HepG2 (cell line): Measurements from ENCODE around the gene TECPR1. TPM values are rescaled to one million over a fixed set of nuclear protein-coding genes. Genes with fewer than 3 reads are reported as not detected.

Experiments
- ATAC-seq: fragments of 200-7000 bp; cut with Tn5 transposase; 3 replicates; pipeline ENCODE4 v1.9.1; 2020; ENCODE audit warnings: mild to moderate bottlenecking, moderate library complexity
- BruUV-seq: library from RNA; stranded (reverse); fragments of 400-500 nt; replicated peaks from 2 replicates; lab custom pipeline; 2021; lab: Mats Ljungman, UMichigan
- CTCF ChIA-PET: fragments of 300-600 bp; formaldehyde crosslinking; extraction: SDS; loops from one replicate; lab custom pipeline; 2021; ENCODE audit warnings: low total read pairs, inconsistent platforms, low intra/inter-chr PET ratio; lab: Yijun Ruan, JAX
- POLR2A ChIA-PET: fragments of 350-600 bp; sonication (Branson Sonifier 250); formaldehyde crosslinking; loops from one replicate; lab custom pipeline; 2020; ENCODE audit warnings: antibody characterized with exemption, inconsistent platforms; lab: Yijun Ruan, JAX
- DNase-seq: peaks from one replicate; pipeline ENCODE4 v3.0.0-alpha.2; 2015; ENCODE audit warnings: low spot score
- FAIRE-seq: peaks from 3 replicates; lab custom pipeline; 2011; peaks lifted over from hg19 to GRCh38; lab: Jason Lieb, UNC
- H2AFZ ChIP-seq: one replicate; pipeline ENCODE4 v1.6.1; 2011; ENCODE audit warnings: low read length, inconsistent platforms
- H3K27ac ChIP-seq: fragments of 300-600 bp; 3 replicates; pipeline ENCODE4 v1.8.0; 2011; ENCODE audit warnings: mixed run types, mild to moderate bottlenecking, mixed read lengths, low read length, inconsistent platforms; ENCODE audit not compliant: insufficient read depth; ENCODE audit errors: extremely low read length
- H3K27me3 ChIP-seq, 2 experiments: fragments of 200-600 bp in 1 of 2; 2 replicates in 1 of 2; 3 replicates in 1 of 2; pipeline versions ENCODE4 v1.6.0 to v1.8.0; 2011; ENCODE audit warnings: low read length in 2 of 2, mild to moderate bottlenecking in 2 of 2, moderate library complexity in 2 of 2, inconsistent platforms in 1 of 2; ENCODE audit not compliant: insufficient read depth in 2 of 2, control insufficient read depth in 1 of 2
- H3K36me3 ChIP-seq, 2 experiments: fragments of 200-600 bp in 1 of 2; replicated peaks in 1 of 2; 2 replicates in 1 of 2; 3 replicates in 1 of 2; pipeline versions ENCODE4 v1.5.1 to v1.8.0; 2011; ENCODE audit warnings: low read length in 2 of 2, inconsistent platforms in 1 of 2; ENCODE audit not compliant: insufficient read depth in 2 of 2, control insufficient read depth in 1 of 2
- H3K4me1 ChIP-seq: 2 replicates; pipeline ENCODE4 v1.5.1; 2012; ENCODE audit warnings: low read length, inconsistent platforms; ENCODE audit not compliant: insufficient read depth
- H3K4me2 ChIP-seq: 2 replicates; pipeline ENCODE4 v1.6.0; 2011; ENCODE audit warnings: low read depth, low read length, inconsistent platforms
- H3K4me3 ChIP-seq, 3 experiments: fragments of 200-600 bp in 1 of 3; sonication (generic), shearing (Covaris generic) in 1 of 3; replicated peaks in 1 of 3; 2 replicates each; pipeline ENCODE4 v1.5.1; 2011 to 2016; ENCODE audit warnings: low read length in 3 of 3, inconsistent platforms in 2 of 3, low read depth in 2 of 3, mild to moderate bottlenecking in 2 of 3, control low read depth in 1 of 3, mixed read lengths in 1 of 3; ENCODE audit not compliant: insufficient read depth in 1 of 3
- H3K79me2 ChIP-seq: one replicate; pipeline ENCODE4 v1.6.1; 2011; ENCODE audit warnings: low read length, inconsistent platforms; ENCODE audit not compliant: insufficient read depth
- H3K9ac ChIP-seq: 2 replicates; pipeline ENCODE4 v1.6.0; 2011; ENCODE audit warnings: mild to moderate bottlenecking, low read depth, low read length, inconsistent platforms; ENCODE audit not compliant: insufficient read depth
- H3K9me3 ChIP-seq: 2 replicates; pipeline ENCODE4 v1.5.1; 2012; ENCODE audit warnings: mild to moderate bottlenecking, low read length
- H4K20me1 ChIP-seq: 2 replicates; pipeline ENCODE4 v1.6.0; 2011; ENCODE audit warnings: inconsistent platforms, mild to moderate bottlenecking, low read length, moderate library complexity; ENCODE audit not compliant: insufficient read depth
- CHCHD3 ChIP-seq: sonication (generic); formaldehyde crosslinking; IDR thresholded peaks from 2 replicates; pipeline ENCODE4 v1.8.0; 2022; ENCODE audit warnings: mild to moderate bottlenecking, missing genetic modification reagents, moderate library complexity
- GATA4 ChIP-seq: sonication (generic); IDR thresholded peaks from 2 replicates; pipeline ENCODE4 v1.6.1; 2016; ENCODE audit warnings: antibody characterized with exemption, low read depth, borderline replicate concordance
- HOXA9 ChIP-seq: sonication (generic); formaldehyde crosslinking; IDR thresholded peaks from 2 replicates; pipeline ENCODE4 v1.8.1; 2022; ENCODE audit warnings: missing genetic modification reagents, mild to moderate bottlenecking, moderate library complexity, borderline replicate concordance
- POLR2A ChIP-seq, 2 experiments: IDR thresholded peaks; 2 replicates each; pipeline ENCODE4 v1.6.1; 2011; ENCODE audit warnings: low read depth in 2 of 2, low read length in 2 of 2, mild to moderate bottlenecking in 1 of 2, moderate library complexity in 1 of 2; ENCODE audit not compliant: insufficient read depth in 1 of 2
- POLR2G ChIP-seq: fragments of 200-400 bp; formaldehyde crosslinking; IDR thresholded peaks from 2 replicates; pipeline ENCODE4 v1.6.1; 2018; ENCODE audit warnings: mild to moderate bottlenecking, low read depth, low read length, moderate library complexity
- SUZ12 ChIP-seq: fragments of 150-350 bp; IDR thresholded peaks from 2 replicates; pipeline ENCODE4 v1.6.1; 2014; ENCODE audit warnings: low read depth, low read length
- ZNF543 ChIP-seq: sonication (generic); formaldehyde crosslinking; IDR thresholded peaks from 2 replicates; pipeline ENCODE4 v1.4.0; 2020; ENCODE audit warnings: mild to moderate bottlenecking, missing genetic modification reagents
- WGBS: methylation state at CpG from one replicate; pipeline ENCODE4 v1.1.6; 2017; ENCODE audit warnings: low lambda C conversion rate; 5-methylcytosine and 5-hydroxymethylcytosine counted together
- in situ Hi-C: cut with HindIII; loops from 2 replicates; pipeline ENCODE4 v1.10.0; 2017; ENCODE audit warnings: low pct_unique_long_range_greater_than_20kb; ENCODE audit not compliant: extremely low pct_ligation_motif_present
- intact Hi-C: fragments of 100-400 bp; cut with micrococcal nuclease; formaldehyde crosslinking; loops from one replicate; pipeline ENCODE4 v1.10.0; 2022; ENCODE audit not compliant: unreplicated experiment
- polyA plus RNA-seq, 8 experiments: library from polyadenylated mRNA; depleted of rRNA in 3 of 8; stranded (reverse) in 7 of 8; unstranded in 1 of 8; fragments of >200 nt; fragmentation: Illumina TruSeq in 4 of 8; extraction: Trizol in 4 of 8; gene quantifications; 2 replicates each; pipeline versions ENCODE4 v1.2.1 to v1.2.3, GENCODE V29; 2011 to 2016; ENCODE audit warnings: low read depth in 4 of 8, missing spikeins in 1 of 8, mixed read lengths in 1 of 8; ENCODE audit not compliant: insufficient read depth in 1 of 8
- total RNA-seq, 5 experiments: library from RNA; depleted of rRNA; stranded (reverse); fragments of >200 nt; fragmentation: Illumina TruSeq; extraction: Trizol; gene quantifications; 2 replicates each; pipeline ENCODE4 v1.2.3, GENCODE V29; 2016; ENCODE audit warnings: low read depth in 1 of 5
- TF ChIP-seq, protein P1 (sequence below): sonication (generic); formaldehyde crosslinking; IDR thresholded peaks from 2 replicates; pipeline ENCODE4 v1.4.0; 2020; ENCODE audit warnings: missing genetic modification reagents, borderline replicate concordance

The TECPR1 gene
- total and polyA plus RNA-seq, 2 of the 13 experiments (the other 11 are each of a cell fraction or from before 2014, with no cell fraction given), result 2.3 to 6.3 TPM

DNA sequence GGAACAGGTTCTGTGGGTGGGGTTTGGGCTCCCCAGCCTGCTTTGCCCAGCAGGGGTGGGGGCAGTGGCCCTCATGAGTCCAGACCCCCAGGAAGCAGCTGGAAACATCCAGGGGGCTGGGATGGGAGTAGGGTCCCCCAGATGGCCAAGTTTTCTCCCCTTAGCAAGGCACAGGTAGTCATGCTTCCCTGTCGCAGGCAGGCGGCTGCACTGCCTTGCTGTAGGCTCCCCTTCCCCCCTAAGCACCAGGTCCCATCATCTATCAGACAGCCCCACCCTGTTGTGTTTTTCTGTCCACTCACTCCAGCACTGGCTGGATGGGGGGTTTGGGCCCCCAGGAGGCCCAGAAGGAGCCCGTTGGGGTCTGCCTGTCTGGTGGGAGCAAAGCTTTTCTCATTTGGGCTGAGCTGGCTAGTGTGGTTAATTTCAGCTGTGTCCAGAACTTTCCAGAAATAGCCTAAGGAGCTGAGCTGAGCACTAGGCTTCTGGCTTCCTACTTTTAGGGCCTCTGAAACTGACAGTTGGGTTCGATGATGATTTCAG, 37.4 kb upstream of the TECPR1 start:
- Histone ChIP-seq H3K79me2 (peaks cover 23% of the 10 kb centered on the region), H3K4me2 (no peak overlapping the region), H3K27me3 (no peaks in the 10 kb centered on the region), H2AFZ (no peak overlapping the region), H3K4me3 (no peak overlapping the region), H3K4me1 (peaks cover 52% of the 10 kb centered on the region), H3K9me3 (no peaks in the 10 kb centered on the region), H3K27ac (no peak overlapping the region), H3K36me3 (peaks cover 17 to 45% of the 10 kb centered on the region in 2 experiments; a peak in 4 of 5 replicates), H3K9ac (no peak overlapping the region), H4K20me1 (peaks cover 36% of the 10 kb centered on the region; the same call in 1 of the 2 replicates)
- no peak for ATAC-seq
- POLR2A ChIA-PET, result no interaction called here
- FAIRE-seq, result no peak
- TF ChIP-seq CHCHD3 (CRISPR knock-in tag), result no peak
- peak; percentile 44; the same call in 1 of the 2 replicates for TF ChIP-seq POLR2G
- TF ChIP-seq POLR2A (IDR thresholded peaks at IDR 0.05; ENCODE audit: insufficient read depth in 1 of 2, low read depth in 2 of 2, low read length in 2 of 2), result peak in 1 of 2 experiments; percentile 22; a peak in 1 of 4 replicates
- no peak for TF ChIP-seq GATA4
- no peak for TF ChIP-seq HOXA9
- TF ChIP-seq SUZ12, result no peak
- TF ChIP-seq, protein P1, sequence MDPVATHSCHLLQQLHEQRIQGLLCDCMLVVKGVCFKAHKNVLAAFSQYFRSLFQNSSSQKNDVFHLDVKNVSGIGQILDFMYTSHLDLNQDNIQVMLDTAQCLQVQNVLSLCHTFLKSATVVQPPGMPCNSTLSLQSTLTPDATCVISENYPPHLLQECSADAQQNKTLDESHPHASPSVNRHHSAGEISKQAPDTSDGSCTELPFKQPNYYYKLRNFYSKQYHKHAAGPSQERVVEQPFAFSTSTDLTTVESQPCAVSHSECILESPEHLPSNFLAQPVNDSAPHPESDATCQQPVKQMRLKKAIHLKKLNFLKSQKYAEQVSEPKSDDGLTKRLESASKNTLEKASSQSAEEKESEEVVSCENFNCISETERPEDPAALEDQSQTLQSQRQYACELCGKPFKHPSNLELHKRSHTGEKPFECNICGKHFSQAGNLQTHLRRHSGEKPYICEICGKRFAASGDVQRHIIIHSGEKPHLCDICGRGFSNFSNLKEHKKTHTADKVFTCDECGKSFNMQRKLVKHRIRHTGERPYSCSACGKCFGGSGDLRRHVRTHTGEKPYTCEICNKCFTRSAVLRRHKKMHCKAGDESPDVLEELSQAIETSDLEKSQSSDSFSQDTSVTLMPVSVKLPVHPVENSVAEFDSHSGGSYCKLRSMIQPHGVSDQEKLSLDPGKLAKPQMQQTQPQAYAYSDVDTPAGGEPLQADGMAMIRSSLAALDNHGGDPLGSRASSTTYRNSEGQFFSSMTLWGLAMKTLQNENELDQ, result no peak
- TF ChIP-seq ZNF543, result no peak
- intact Hi-C loops, result no loop called here
- CTCF ChIA-PET, result no interaction called here
- no peak for DNase-seq
- WGBS, result 93% methylated on average over 2 of the region's 4 CpGs
- in situ Hi-C loops, result no loop called here
- no TSS peak for BruUV-seq
